Caco-2 (cell line): ENCODE measurements around the gene RTN1. TPM values are rescaled to one million over a fixed set of nuclear protein-coding genes. Genes with fewer than 3 reads are reported as not detected.

ENCODE experiments used
- BruUV-seq: library from RNA; stranded (reverse); fragments of 400-500 nt; replicated peaks from 2 replicates; lab custom pipeline; 2021; lab: Mats Ljungman, UMichigan
- CTCF ChIA-PET: fragments of 300-600 bp; sonication (Branson Sonifier 250); formaldehyde crosslinking; loops from one replicate; lab custom pipeline; 2022; ENCODE audit warnings: antibody characterized with exemption; lab: Charles Lee
- POLR2A ChIA-PET: fragments of 300-600 bp; sonication (Branson Sonifier 250); formaldehyde crosslinking; loops from one replicate; lab custom pipeline; 2022; ENCODE audit warnings: antibody characterized with exemption; lab: Charles Lee
- DNase-seq, 2 experiments: peaks; one replicate each; pipeline versions ENCODE4 v3.0.0 to v3.0.0-alpha.2; 2020 to 2022
- H3K27me3 ChIP-seq: replicated peaks from 2 replicates; pipeline ENCODE4 v1.6.0; 2011; ENCODE audit warnings: low read length; ENCODE audit not compliant: control insufficient read depth, insufficient read depth
- H3K36me3 ChIP-seq: 2 replicates; pipeline ENCODE4 v1.5.1; 2011; ENCODE audit warnings: low read length; ENCODE audit not compliant: control insufficient read depth, insufficient read depth
- H3K4me1 ChIP-seq: fragments of 250-450 bp; sonication (Bioruptor Pico); 2 replicates; pipeline ENCODE4 v1.5.1; 2020; ENCODE audit warnings: mild to moderate bottlenecking
- H3K4me3 ChIP-seq: 2 replicates; pipeline ENCODE4 v1.5.1; 2011; ENCODE audit warnings: low read depth, mild to moderate bottlenecking, control low read depth, low read length
- H3K9me3 ChIP-seq: fragments of 250-450 bp; sonication (Bioruptor Pico); 2 replicates; pipeline ENCODE4 v1.5.1; 2020; ENCODE audit warnings: mild to moderate bottlenecking, moderate library complexity
- H3K27ac Mint-ChIP-seq: one replicate; pipeline ENCODE4 v1.8.0; 2022; ENCODE audit warnings: mixed read lengths; ENCODE audit not compliant: unreplicated experiment
- H3K27me3 Mint-ChIP-seq: one replicate; pipeline ENCODE4 v1.8.0; 2022; ENCODE audit warnings: mixed read lengths; ENCODE audit not compliant: insufficient read depth, unreplicated experiment
- H3K36me3 Mint-ChIP-seq: one replicate; pipeline ENCODE4 v1.8.0; 2022; ENCODE audit warnings: mild to moderate bottlenecking, mixed read lengths; ENCODE audit not compliant: insufficient read depth, unreplicated experiment
- H3K4me1 Mint-ChIP-seq: one replicate; pipeline ENCODE4 v1.8.0; 2022; ENCODE audit warnings: low read depth, mixed read lengths; ENCODE audit not compliant: unreplicated experiment
- H3K4me3 Mint-ChIP-seq: one replicate; pipeline ENCODE4 v1.8.0; 2022; ENCODE audit warnings: mild to moderate bottlenecking, moderate library complexity, mixed read lengths; ENCODE audit not compliant: unreplicated experiment
- H3K9me3 Mint-ChIP-seq: one replicate; pipeline ENCODE4 v1.8.0; 2022; ENCODE audit warnings: mixed read lengths; ENCODE audit not compliant: unreplicated experiment
- CTCF ChIP-seq, 2 experiments: fragments of 200-600 bp in 1 of 2; IDR thresholded peaks; 1 replicate in 1 of 2; 2 replicates in 1 of 2; pipeline versions ENCODE4 v1.5.1 to v1.8.0; 2011 to 2022; ENCODE audit warnings: antibody characterized with exemption in 1 of 2, control low read depth in 1 of 2, inconsistent platforms in 1 of 2, low read depth in 1 of 2, low read length in 1 of 2, mild to moderate bottlenecking in 1 of 2, moderate library complexity in 1 of 2; ENCODE audit not compliant: insufficient read depth in 1 of 2, severe bottlenecking in 1 of 2, unreplicated experiment in 1 of 2
- intact Hi-C: fragments of 100-400 bp; cut with micrococcal nuclease; formaldehyde crosslinking; loops from one replicate; pipeline ENCODE4 v1.10.0; 2022; ENCODE audit not compliant: unreplicated experiment
- total RNA-seq: library from RNA; stranded (reverse); gene quantifications from 2 replicates; pipeline ENCODE4 v1.2.3, GENCODE V29; 2022

The RTN1 gene
- total RNA-seq, 1 experiment from 2014 or later = 0.25 TPM

DNA sequence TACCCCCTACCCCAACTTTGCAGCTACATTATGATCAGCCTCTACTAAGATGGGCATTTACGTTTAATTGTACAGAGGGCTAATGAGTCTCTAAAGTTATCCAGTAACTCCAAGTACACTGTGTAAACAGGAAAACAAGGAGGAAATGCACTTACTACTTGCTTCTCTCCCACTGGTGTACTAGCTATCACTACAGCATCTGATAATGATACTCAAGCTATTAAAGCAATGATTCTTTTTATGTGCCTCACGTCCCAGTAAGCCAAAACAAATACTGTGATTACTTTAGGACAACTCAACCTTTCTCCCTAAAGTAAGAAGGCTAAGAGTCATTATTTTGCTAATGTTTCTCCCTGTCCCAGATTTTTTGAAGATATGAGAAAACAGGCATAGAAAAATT lies 165.3 kb downstream of the RTN1 start:
- no peaks in the 10 kb centered on the region for H3K27me3 ChIP-seq

DNA sequence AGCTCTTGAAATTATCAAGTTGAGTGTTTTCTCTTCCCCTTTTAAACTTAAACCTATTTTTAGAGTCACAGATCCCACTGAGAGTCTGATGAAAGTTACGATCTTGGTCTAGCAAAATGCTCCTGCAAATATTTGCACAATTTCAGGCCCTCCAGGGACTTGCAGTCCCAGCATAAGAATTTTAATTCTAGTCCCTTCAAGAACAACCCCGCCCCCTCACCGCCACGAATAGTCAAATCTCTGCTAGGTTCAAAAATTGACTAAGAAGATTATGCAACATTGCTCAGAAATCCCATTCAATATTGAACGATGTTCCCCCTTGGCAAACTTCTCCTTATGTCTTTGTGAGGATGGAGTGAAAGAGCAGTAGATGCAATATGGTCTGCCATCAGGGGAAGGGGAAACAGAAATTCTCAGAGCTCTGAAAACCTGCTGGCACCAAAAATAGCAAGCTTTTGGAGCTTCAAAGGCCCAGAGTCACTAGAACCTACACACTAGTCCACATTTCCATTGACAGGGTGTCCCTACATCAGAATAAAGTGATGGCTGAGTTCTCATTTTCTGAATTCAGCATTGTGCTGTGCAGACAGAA lies 166.4 kb downstream of the RTN1 start:
- intact Hi-C loops = no loop called here
- Mint-ChIP-seq H3K36me3 (no peaks in the 10 kb centered on the region), H3K4me3 (no peak overlapping the region), H3K9me3 (peaks cover 17% of the 10 kb centered on the region), H3K27ac (no peak overlapping the region), H3K4me1 (no peaks in the 10 kb centered on the region), H3K27me3 (no peaks in the 10 kb centered on the region)
- Histone ChIP-seq H3K9me3 (0 out of 2 replicates have a peak, but pooled peaks cover 3% of the 10 kb centered on the region), H3K27me3 (no peaks in the 10 kb centered on the region), H3K4me1 (no peaks in the 10 kb centered on the region), H3K36me3 (no peaks in the 10 kb centered on the region), H3K4me3 (no peak overlapping the region)
- ChIA-PET CTCF (no interaction called here), POLR2A (no interaction called here)
- TF ChIP-seq CTCF (IDR thresholded peaks at IDR 0.05; ENCODE audit: insufficient read depth in 1 of 2, low read depth in 1 of 2, low read length in 1 of 2, severe bottlenecking in 1 of 2, unreplicated experiment in 1 of 2) = no peak
- DNase-seq = no peak
- BruUV-seq = no TSS peak

More for the DNA sequence above, 165.3 kb downstream of the RTN1 start:
- Histone ChIP-seq H3K4me3 (no peak overlapping the region), H3K9me3 (0 out of 2 replicates have a peak, but pooled peaks cover 3% of the 10 kb centered on the region), H3K36me3 (no peaks in the 10 kb centered on the region), H3K4me1 (no peaks in the 10 kb centered on the region)
- peaks cover 4% of the 10 kb centered on the region for H3K27me3 Mint-ChIP-seq
- no peak for TF ChIP-seq CTCF (IDR thresholded peaks at IDR 0.05; ENCODE audit: insufficient read depth in 1 of 2, low read depth in 1 of 2, low read length in 1 of 2, severe bottlenecking in 1 of 2, unreplicated experiment in 1 of 2)
- CTCF ChIA-PET = no interaction called here
- no peaks in the 10 kb centered on the region for H3K4me1 Mint-ChIP-seq
- intact Hi-C loops = no loop called here
- no TSS peak for BruUV-seq
- H3K27ac Mint-ChIP-seq = no peak overlapping the region
- DNase-seq = no peak
- POLR2A ChIA-PET = no interaction called here
- peaks cover 17% of the 10 kb centered on the region for H3K9me3 Mint-ChIP-seq
- no peak overlapping the region for H3K4me3 Mint-ChIP-seq
- no peaks in the 10 kb centered on the region for H3K36me3 Mint-ChIP-seq

GRCh38 chr14:59699442-59699841 lies 171.1 kb downstream of the RTN1 start:
- no peaks in the 10 kb centered on the region for H3K27me3 ChIP-seq
- CTCF ChIA-PET = no interaction called here
- POLR2A ChIA-PET = no interaction called here
- H3K4me1 ChIP-seq = no peaks in the 10 kb centered on the region
- no peak overlapping the region for H3K4me3 ChIP-seq
- TF ChIP-seq CTCF (IDR thresholded peaks at IDR 0.05; ENCODE audit: insufficient read depth in 1 of 2, low read depth in 1 of 2, low read length in 1 of 2, severe bottlenecking in 1 of 2, unreplicated experiment in 1 of 2) = no peak
- Mint-ChIP-seq H3K4me3 (no peak overlapping the region), H3K36me3 (no peaks in the 10 kb centered on the region), H3K27ac (no peak overlapping the region), H3K27me3 (peaks cover 3% of the 10 kb centered on the region), H3K4me1 (no peaks in the 10 kb centered on the region), H3K9me3 (peaks cover 27% of the 10 kb centered on the region)
- BruUV-seq = no TSS peak
- intact Hi-C loops = no loop called here
- H3K9me3 ChIP-seq = 0 out of 2 replicates have a peak, but pooled peaks cover 3% of the 10 kb centered on the region
- DNase-seq = no peak
- H3K36me3 ChIP-seq = no peaks in the 10 kb centered on the region
